A673 (cell line): ENCODE measurements around the gene CD200R1. TPM values are rescaled to one million over a fixed set of nuclear protein-coding genes. Genes with fewer than 3 reads are reported as not detected.

Source experiments
- BruUV-seq: library from RNA; stranded (reverse); fragments of 400-500 nt; replicated peaks from 2 replicates; lab custom pipeline; 2021; lab: Mats Ljungman, UMichigan
- CTCF ChIA-PET: fragments of 300-600 bp; sonication (Branson Sonifier 250); formaldehyde crosslinking; loops from one replicate; lab custom pipeline; 2022; ENCODE audit warnings: antibody characterized with exemption; lab: Charles Lee
- POLR2A ChIA-PET: fragments of 300-600 bp; sonication (Branson Sonifier 250); formaldehyde crosslinking; loops from one replicate; lab custom pipeline; 2022; ENCODE audit warnings: antibody characterized with exemption; ENCODE audit not compliant: low non-redundant PET; lab: Charles Lee
- DNase-seq: peaks from one replicate; pipeline ENCODE4 v3.0.0-alpha.2; 2015; ENCODE audit warnings: low spot score
- H3K27ac ChIP-seq: fragments of 200-600 bp; sonication (generic); 2 replicates; pipeline ENCODE4 v1.5.1; 2016; ENCODE audit warnings: mixed run types, low read depth, mild to moderate bottlenecking, mixed read lengths, antibody characterized with exemption, low read length; ENCODE audit not compliant: poor library complexity, severe bottlenecking
- H3K27me3 ChIP-seq: fragments of 200-600 bp; sonication (generic); replicated peaks from 2 replicates; pipeline ENCODE4 v1.6.1; 2017; ENCODE audit warnings: mixed run types, low read depth, mild to moderate bottlenecking, mixed read lengths, antibody characterized with exemption, low read length; ENCODE audit not compliant: insufficient read depth, poor library complexity
- H3K36me3 ChIP-seq: fragments of 200-600 bp; sonication (generic); 2 replicates; pipeline ENCODE4 v1.6.1; 2016; ENCODE audit warnings: mixed run types, mild to moderate bottlenecking, mixed read lengths, antibody characterized with exemption, low read length; ENCODE audit not compliant: insufficient read depth, poor library complexity, severe bottlenecking
- H3K4me1 ChIP-seq: fragments of 200-600 bp; sonication (generic); 2 replicates; pipeline ENCODE4 v1.6.1; 2017; ENCODE audit warnings: mixed run types, mild to moderate bottlenecking, mixed read lengths, antibody characterized with exemption, low read length; ENCODE audit not compliant: insufficient read depth, poor library complexity, severe bottlenecking
- H3K4me3 ChIP-seq: fragments of 200-600 bp; sonication (generic); 2 replicates; pipeline ENCODE4 v1.5.1; 2016; ENCODE audit warnings: low read depth, mixed run types, mild to moderate bottlenecking, mixed read lengths, low read length; ENCODE audit not compliant: poor library complexity, severe bottlenecking
- H3K9me3 ChIP-seq: fragments of 200-600 bp; sonication (generic); 2 replicates; pipeline ENCODE4 v1.6.1; 2016; ENCODE audit warnings: mixed run types, low read depth, mild to moderate bottlenecking, mixed read lengths, antibody characterized with exemption, low read length; ENCODE audit not compliant: poor library complexity, severe bottlenecking
- EZH2 ChIP-seq: fragments of 200-600 bp; sonication (generic); IDR thresholded peaks from 2 replicates; pipeline ENCODE4 v1.6.1; 2017; ENCODE audit warnings: borderline replicate concordance, low read depth, mild to moderate bottlenecking, mixed read lengths, antibody characterized with exemption, low read length; ENCODE audit not compliant: poor library complexity, severe bottlenecking
- intact Hi-C: fragments of 100-400 bp; cut with micrococcal nuclease; formaldehyde crosslinking; loops from one replicate; pipeline ENCODE4 v1.10.0; 2022; ENCODE audit not compliant: unreplicated experiment
- total RNA-seq: library from RNA; stranded (reverse); gene quantifications from 2 replicates; pipeline ENCODE4 v1.2.3, GENCODE V29; 2021
- TF ChIP-seq, protein P1 (sequence below): fragments of 300-800, 200-600 bp; sonication (generic); conservative IDR thresholded peaks from 2 replicates; pipeline ENCODE4 v1.5.1; 2017; ENCODE audit warnings: low read depth, mild to moderate bottlenecking, antibody characterized with exemption, low read length, moderate library complexity, mixed read lengths

The CD200R1 gene
- total RNA-seq, 1 experiment from 2014 or later = not detected

DNA sequence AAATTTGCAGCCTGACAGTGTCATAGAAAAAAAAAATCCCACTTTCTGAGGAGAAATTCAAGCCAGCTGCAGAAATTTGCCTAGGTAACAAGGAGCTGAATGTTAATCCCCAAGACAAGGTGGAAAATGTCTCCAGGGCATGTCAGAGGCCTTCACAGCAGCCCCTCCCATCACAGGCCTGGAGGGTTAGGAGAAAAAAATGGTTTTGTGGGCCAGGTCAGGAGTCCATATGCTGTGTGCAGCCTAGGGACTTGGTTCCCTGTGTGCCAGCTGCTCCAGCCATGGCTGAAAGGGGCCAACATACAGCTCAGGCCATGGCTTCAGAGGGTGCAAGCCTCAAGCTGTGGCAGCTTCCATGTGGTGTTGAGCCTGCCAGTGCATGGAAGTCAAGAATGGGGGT is 11.2 kb downstream of the CD200R1 start:
- ChIA-PET CTCF (no interaction called here), POLR2A (no interaction called here)
- Histone ChIP-seq H3K4me3 (no peak overlapping the region), H3K27me3 (peaks cover 8% of the 10 kb centered on the region), H3K9me3 (no peaks in the 10 kb centered on the region), H3K27ac (no peak overlapping the region), H3K36me3 (no peaks in the 10 kb centered on the region), H3K4me1 (no peaks in the 10 kb centered on the region)
- BruUV-seq = no TSS peak
- DNase-seq = no peak
- TF ChIP-seq, protein P1, sequence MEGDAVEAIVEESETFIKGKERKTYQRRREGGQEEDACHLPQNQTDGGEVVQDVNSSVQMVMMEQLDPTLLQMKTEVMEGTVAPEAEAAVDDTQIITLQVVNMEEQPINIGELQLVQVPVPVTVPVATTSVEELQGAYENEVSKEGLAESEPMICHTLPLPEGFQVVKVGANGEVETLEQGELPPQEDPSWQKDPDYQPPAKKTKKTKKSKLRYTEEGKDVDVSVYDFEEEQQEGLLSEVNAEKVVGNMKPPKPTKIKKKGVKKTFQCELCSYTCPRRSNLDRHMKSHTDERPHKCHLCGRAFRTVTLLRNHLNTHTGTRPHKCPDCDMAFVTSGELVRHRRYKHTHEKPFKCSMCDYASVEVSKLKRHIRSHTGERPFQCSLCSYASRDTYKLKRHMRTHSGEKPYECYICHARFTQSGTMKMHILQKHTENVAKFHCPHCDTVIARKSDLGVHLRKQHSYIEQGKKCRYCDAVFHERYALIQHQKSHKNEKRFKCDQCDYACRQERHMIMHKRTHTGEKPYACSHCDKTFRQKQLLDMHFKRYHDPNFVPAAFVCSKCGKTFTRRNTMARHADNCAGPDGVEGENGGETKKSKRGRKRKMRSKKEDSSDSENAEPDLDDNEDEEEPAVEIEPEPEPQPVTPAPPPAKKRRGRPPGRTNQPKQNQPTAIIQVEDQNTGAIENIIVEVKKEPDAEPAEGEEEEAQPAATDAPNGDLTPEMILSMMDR = no peak
- no peak for TF ChIP-seq EZH2
- intact Hi-C loops = no loop called here

GRCh38 chr3:112958811-112959560 is 15.9 kb downstream of the CD200R1 start:
- no peaks in the 10 kb centered on the region for H3K36me3 ChIP-seq
- no peak overlapping the region for H3K27ac ChIP-seq
- POLR2A ChIA-PET = no interaction called here
- CTCF ChIA-PET = no interaction called here
- no peak for TF ChIP-seq EZH2
- TF ChIP-seq, protein P1 = no peak
- no peak for DNase-seq
- peaks cover 8% of the 10 kb centered on the region for H3K27me3 ChIP-seq
- H3K9me3 ChIP-seq = no peaks in the 10 kb centered on the region
- H3K4me1 ChIP-seq = no peaks in the 10 kb centered on the region
- intact Hi-C loops = no loop called here
- BruUV-seq = no TSS peak
- no peak overlapping the region for H3K4me3 ChIP-seq

DNA sequence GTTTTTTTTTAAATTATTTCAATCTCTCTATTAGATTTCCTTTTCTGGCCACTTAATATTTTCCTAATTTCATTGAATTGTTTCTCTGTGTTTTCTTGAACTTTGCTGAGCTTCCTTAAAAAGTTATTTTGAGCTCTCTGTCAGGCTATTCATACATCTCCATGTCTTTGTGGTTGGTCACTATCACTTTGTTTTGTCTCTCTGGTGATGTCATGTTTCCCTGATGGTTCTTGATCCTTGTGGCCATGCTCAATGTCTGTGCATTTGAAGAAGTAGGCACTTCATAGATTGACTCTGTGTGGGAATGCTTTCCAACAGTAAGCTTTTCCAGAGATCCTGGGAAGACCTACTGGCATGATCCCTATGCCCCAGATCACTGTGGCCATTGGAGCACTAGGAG is 18.6 kb downstream of the CD200R1 start:
- BruUV-seq = no TSS peak
- ChIA-PET CTCF (no interaction called here), POLR2A (no interaction called here)

More for the DNA sequence above, 18.6 kb downstream of the CD200R1 start:
- Histone ChIP-seq H3K27me3 (peaks cover 8% of the 10 kb centered on the region), H3K27ac (no peak overlapping the region), H3K4me1 (no peaks in the 10 kb centered on the region), H3K9me3 (no peaks in the 10 kb centered on the region), H3K36me3 (no peaks in the 10 kb centered on the region), H3K4me3 (no peak overlapping the region)
- intact Hi-C loops = no loop called here
- TF ChIP-seq, protein P1 = no peak
- TF ChIP-seq EZH2 = no peak
- DNase-seq = no peak
